Fibroblast of the aortic adventitia (primary cell): ENCODE results near the gene TRAF3. TPM values are rescaled to one million over a fixed set of nuclear protein-coding genes. Genes with fewer than 3 reads are reported as not detected.
"Not testable (repeated sequence)": the region's sequence is repeated elsewhere in the genome, so short reads cannot be mapped to it uniquely, and the experiment has no call there.

Experiments used
- DNase-seq: peaks from one replicate; pipeline ENCODE4 v3.0.0-alpha.2; 2010; ENCODE audit warnings: low read depth
- H3K4me3 ChIP-seq: 2 replicates; pipeline ENCODE4 v1.5.1; 2011; ENCODE audit warnings: low read depth, mild to moderate bottlenecking, control low read depth, low read length, moderate library complexity
- total RNA-seq: library from RNA; depleted of rRNA; stranded (reverse); fragments of >200 nt; gene quantifications from 2 replicates; pipeline ENCODE4 v1.2.3, GENCODE V29; 2012; ENCODE audit warnings: low replicate concordance
- TF ChIP-seq, protein P1 (sequence below): IDR thresholded peaks from 2 replicates; pipeline ENCODE4 v1.5.1; 2011; ENCODE audit warnings: mild to moderate bottlenecking, low read length, control low read depth, inconsistent platforms; ENCODE audit not compliant: insufficient read depth

The TRAF3 gene
- total RNA-seq, 1 donor, result 19.3 TPM

- DNase-seq, result no peak
- no peak overlapping the region for H3K4me3 ChIP-seq
- TF ChIP-seq, protein P1, sequence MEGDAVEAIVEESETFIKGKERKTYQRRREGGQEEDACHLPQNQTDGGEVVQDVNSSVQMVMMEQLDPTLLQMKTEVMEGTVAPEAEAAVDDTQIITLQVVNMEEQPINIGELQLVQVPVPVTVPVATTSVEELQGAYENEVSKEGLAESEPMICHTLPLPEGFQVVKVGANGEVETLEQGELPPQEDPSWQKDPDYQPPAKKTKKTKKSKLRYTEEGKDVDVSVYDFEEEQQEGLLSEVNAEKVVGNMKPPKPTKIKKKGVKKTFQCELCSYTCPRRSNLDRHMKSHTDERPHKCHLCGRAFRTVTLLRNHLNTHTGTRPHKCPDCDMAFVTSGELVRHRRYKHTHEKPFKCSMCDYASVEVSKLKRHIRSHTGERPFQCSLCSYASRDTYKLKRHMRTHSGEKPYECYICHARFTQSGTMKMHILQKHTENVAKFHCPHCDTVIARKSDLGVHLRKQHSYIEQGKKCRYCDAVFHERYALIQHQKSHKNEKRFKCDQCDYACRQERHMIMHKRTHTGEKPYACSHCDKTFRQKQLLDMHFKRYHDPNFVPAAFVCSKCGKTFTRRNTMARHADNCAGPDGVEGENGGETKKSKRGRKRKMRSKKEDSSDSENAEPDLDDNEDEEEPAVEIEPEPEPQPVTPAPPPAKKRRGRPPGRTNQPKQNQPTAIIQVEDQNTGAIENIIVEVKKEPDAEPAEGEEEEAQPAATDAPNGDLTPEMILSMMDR, result no peak
These were observed 16.6 kb upstream of the TRAF3 start for GRCh38 chr14:102760496-102761193.

DNA sequence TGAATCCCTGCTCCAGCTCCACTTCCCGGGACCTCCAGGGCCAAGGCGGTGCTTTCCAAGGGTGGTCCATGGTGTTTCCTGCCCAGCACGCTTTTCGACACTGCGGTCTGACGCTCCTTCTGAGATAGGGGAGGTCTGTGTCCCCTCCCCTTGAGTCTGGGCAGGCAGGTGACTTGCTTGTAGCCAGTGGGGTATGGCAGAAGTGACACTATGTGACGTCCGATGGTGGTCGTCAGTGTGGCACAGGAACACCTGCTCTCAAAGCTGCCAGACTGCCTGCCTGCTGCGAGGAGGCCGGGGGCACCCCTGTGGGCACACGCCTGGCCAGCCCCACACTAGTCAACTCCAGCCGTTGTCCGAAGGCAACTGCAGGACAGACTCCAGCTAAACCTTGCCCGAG is 16.0 kb upstream of the TRAF3 start:
- no peak overlapping the region for H3K4me3 ChIP-seq
- no peak for DNase-seq
- TF ChIP-seq, protein P1, result no peak

DNA sequence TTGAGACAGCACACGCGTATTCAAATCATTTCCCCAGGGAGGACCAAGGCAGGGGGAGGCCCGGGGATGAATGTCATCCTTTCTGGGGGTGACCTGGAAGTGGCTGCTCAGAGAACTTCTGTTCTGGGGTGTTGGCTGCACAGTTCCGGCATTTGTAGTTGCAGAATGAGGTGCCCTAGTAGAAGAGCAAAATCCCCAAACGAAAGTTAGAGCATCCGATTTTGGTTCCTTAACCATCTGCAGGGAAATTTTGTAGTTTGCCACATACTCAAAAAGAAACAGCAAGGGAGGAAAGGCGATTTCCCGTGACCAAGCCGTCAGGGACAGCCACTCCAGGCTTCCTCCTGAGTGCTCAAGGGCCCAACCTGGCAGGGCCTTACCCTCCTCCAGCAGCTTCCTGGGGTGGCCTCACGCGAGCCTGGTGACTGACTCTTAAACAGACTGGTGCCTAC is 13.0 kb upstream of the TRAF3 start:
- TF ChIP-seq, protein P1, result no peak
- no peak overlapping the region for H3K4me3 ChIP-seq
- DNase-seq, result no peak

DNA sequence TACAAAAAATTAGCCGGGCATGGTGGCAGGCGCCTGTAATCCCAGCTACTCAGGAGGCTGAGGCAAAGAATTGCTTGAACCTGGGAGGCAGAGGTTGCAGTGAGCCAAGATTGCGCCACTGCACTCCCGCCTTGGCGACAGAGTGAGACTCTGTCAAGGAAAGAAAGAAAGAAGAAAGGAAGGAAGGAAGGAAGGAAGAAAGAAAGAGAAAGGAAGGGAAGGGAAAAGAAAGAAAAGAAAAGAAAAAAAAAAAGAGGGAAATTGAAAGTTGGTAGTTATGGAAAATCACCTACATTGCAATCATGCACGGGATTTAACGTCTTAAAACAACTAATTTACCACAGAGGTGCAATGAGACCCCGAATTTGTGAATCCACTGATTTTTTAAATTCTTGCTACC is 11.5 kb upstream of the TRAF3 start:
- not testable (repeated sequence) for DNase-seq, H3K4me3 ChIP-seq

- no peak for DNase-seq
- TF ChIP-seq, protein P1, result no peak
- H3K4me3 ChIP-seq, result no peak overlapping the region
These were observed 8.8 kb upstream of the TRAF3 start for GRCh38 chr14:102768223-102769048.

GRCh38 chr14:102769049-102769327 is 8.3 kb upstream of the TRAF3 start:
- no peak overlapping the region for H3K4me3 ChIP-seq
- TF ChIP-seq, protein P1, result no peak
- no peak for DNase-seq
